Adrenal gland (tissue), 12 donors: ENCODE data around the gene PBX3. TPM values are rescaled to one million over a fixed set of nuclear protein-coding genes. Genes with fewer than 3 reads are reported as not detected.
A peak's percentile ranks its signal among the peaks of the same experiment; 100 is the strongest.

Experiments
- DNase-seq, 7 donors: peaks; one replicate each; pipeline ENCODE4 v3.0.0-alpha.2; 2019 to 2020
- H3K27ac ChIP-seq, 5 donors: fragments of 200-600 bp; sonication (generic) in 4 of 5; 1 replicate in 3 of 5; 2 replicates in 2 of 5; pipeline versions ENCODE4 v1.5.1 to v1.8.0; 2016 to 2020; ENCODE audit warnings: mild to moderate bottlenecking in 1 of 5
- H3K27me3 ChIP-seq: fragments of 200-600 bp; 2 replicates; pipeline ENCODE4 v1.8.0; 2021
- H3K36me3 ChIP-seq, 2 donors: fragments of 200-600 bp; replicated peaks in 1 of 2; 1 replicate in 1 of 2; 2 replicates in 1 of 2; pipeline versions ENCODE4 v1.5.1 to v1.8.0; 2018 to 2022
- H3K4me1 ChIP-seq, 2 donors: fragments of 200-600 bp; replicated peaks in 1 of 2; 1 replicate in 1 of 2; 2 replicates in 1 of 2; pipeline versions ENCODE4 v1.5.1 to v1.8.0; 2018 to 2021
- H3K4me3 ChIP-seq, 4 donors: fragments of 200-600 bp; sonication (generic) in 3 of 4; one replicate each; pipeline ENCODE4 v1.5.1; 2016 to 2018
- H3K9me3 ChIP-seq, 3 donors: fragments of 200-600 bp; sonication (generic) in 1 of 3; replicated peaks in 1 of 3; 1 replicate in 2 of 3; 2 replicates in 1 of 3; pipeline versions ENCODE4 v1.5.1 to v1.8.0; 2016 to 2021
- POLR2A ChIP-seq, 2 donors: fragments of 450-650 bp; IDR thresholded peaks; one replicate each; pipeline ENCODE4 v1.6.1; 2017; ENCODE audit warnings: antibody characterized with exemption in 2 of 2, mild to moderate bottlenecking in 2 of 2, moderate library complexity in 1 of 2
- WGBS, 4 donors: extraction: QIAGEN DNeasy Blood & Tissue Kit in 2 of 4; methylation state at CpG; one replicate each; pipeline versions ENCODE4 v1.1.5 to v1.1.7; 2013 to 2017; 5-methylcytosine and 5-hydroxymethylcytosine counted together
- intact Hi-C, 2 donors: fragments of 100-400 bp; cut with DNase I; formaldehyde crosslinking; loops; one replicate each; pipeline versions ENCODE4 v1.14.1 to v1.15.0; 2022 to 2023
- polyA plus RNA-seq, 3 donors: library from polyadenylated mRNA; stranded (reverse); fragments of 200-250 nt in 2 of 3; fragments of 350-450 nt in 1 of 3; fragmentation: Illumina TruSeq in 1 of 3; extraction: RNeasy Lipid Tissue Mini Kit (QIAGEN cat#74804) in 1 of 3; gene quantifications; one replicate each; pipeline ENCODE4 v1.2.3, GENCODE V29; 2013 to 2014
- total RNA-seq, 9 donors: library from RNA; depleted of rRNA in 4 of 9; stranded (reverse); fragments of >200 nt in 4 of 9; fragments of 120-200 nt in 1 of 9; fragmentation: NEBNext Ultra II Directional in 1 of 9; extraction: Animal tissue kit (Norgen Biotek cat#: 25700) in 1 of 9; gene quantifications; one replicate each; pipeline versions ENCODE4 v1.1.0 to v1.2.4, GENCODE V29; 2013 to 2023
- TF ChIP-seq, protein P1 (sequence below), 6 experiments: fragments of 450-650 bp in 4 of 6; fragments of 200-600 bp in 2 of 6; sonication (generic) in 1 of 6; IDR thresholded peaks; 1 replicate in 5 of 6; 2 replicates in 1 of 6; pipeline versions ENCODE4 v1.5.1 to v1.8.0; 2016 to 2021; ENCODE audit warnings: antibody characterized with exemption in 6 of 6, mild to moderate bottlenecking in 2 of 6, moderate library complexity in 1 of 6
- donor health status: healthy with polysubstance abuse.
- donor health status: Bipolar disorder and iron deficiency.
- donor health status: DM: yes; HTN: yes; CAD: no.
- donor health status: DM: no; HTN: no; CAD: no.
- donor health status: DM: no; HTN: no; CAD: no.
- donor health status: DM: yes; HTN: yes; CAD: no.

Gene PBX3
- total and polyA plus RNA-seq, 12 donors, result 18.3 to 231 (median 133) TPM

DNA sequence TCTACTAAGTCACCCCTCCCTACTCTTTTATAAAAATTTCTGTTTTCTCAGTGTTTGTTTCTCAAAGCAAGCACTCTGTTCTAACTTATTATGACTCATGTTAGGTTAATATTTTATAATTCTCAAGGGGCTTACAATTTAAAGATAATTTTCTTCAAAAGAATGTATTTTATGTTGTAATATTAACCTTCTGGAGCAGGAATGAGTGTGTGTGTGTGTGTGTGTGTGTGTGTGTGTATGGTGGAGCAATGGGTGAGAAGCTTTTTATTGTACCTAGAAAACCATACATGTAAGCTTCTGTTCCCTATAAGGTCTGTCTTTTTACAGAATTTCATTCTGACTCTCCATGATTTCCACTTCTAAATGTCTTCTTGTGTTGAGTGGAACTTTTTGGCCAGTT, 63.0 kb downstream of the PBX3 start:
- H3K36me3 ChIP-seq, result no peaks in the 10 kb centered on the region
- intact Hi-C loops, result no loop called here
- no peaks in the 10 kb centered on the region for H3K4me1 ChIP-seq
- TF ChIP-seq, protein P1, sequence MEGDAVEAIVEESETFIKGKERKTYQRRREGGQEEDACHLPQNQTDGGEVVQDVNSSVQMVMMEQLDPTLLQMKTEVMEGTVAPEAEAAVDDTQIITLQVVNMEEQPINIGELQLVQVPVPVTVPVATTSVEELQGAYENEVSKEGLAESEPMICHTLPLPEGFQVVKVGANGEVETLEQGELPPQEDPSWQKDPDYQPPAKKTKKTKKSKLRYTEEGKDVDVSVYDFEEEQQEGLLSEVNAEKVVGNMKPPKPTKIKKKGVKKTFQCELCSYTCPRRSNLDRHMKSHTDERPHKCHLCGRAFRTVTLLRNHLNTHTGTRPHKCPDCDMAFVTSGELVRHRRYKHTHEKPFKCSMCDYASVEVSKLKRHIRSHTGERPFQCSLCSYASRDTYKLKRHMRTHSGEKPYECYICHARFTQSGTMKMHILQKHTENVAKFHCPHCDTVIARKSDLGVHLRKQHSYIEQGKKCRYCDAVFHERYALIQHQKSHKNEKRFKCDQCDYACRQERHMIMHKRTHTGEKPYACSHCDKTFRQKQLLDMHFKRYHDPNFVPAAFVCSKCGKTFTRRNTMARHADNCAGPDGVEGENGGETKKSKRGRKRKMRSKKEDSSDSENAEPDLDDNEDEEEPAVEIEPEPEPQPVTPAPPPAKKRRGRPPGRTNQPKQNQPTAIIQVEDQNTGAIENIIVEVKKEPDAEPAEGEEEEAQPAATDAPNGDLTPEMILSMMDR (IDR thresholded peaks at IDR 0.05), result no peak
- no peak for TF ChIP-seq POLR2A (IDR thresholded peaks at IDR 0.05)
- H3K4me3 ChIP-seq, result no peak overlapping the region
- H3K27ac ChIP-seq, result no peak overlapping the region
- H3K9me3 ChIP-seq, result no peaks in the 10 kb centered on the region
- no peaks in the 10 kb centered on the region for H3K27me3 ChIP-seq
- no peak for DNase-seq

GRCh38 chr9:125811002-125811401, 63.8 kb downstream of the PBX3 start:
- no peaks in the 10 kb centered on the region for H3K4me1 ChIP-seq
- no peak overlapping the region for H3K27ac ChIP-seq
- no peaks in the 10 kb centered on the region for H3K27me3 ChIP-seq
- no peaks in the 10 kb centered on the region for H3K9me3 ChIP-seq
- no peak for DNase-seq
- WGBS, 4 donors, result 81 to 88% (median 86%) methylated on average over 3 of the region's 3 CpGs
- H3K36me3 ChIP-seq, result no peaks in the 10 kb centered on the region
- intact Hi-C loops, result no loop called here
- TF ChIP-seq POLR2A (IDR thresholded peaks at IDR 0.05), result no peak
- TF ChIP-seq, protein P1 (IDR thresholded peaks at IDR 0.05), result no peak
- no peak overlapping the region for H3K4me3 ChIP-seq

GRCh38 chr9:125812403-125812802, 65.2 kb downstream of the PBX3 start:
- Histone ChIP-seq H3K9me3 (no peaks in the 10 kb centered on the region), H3K36me3 (no peaks in the 10 kb centered on the region), H3K4me3 (no peak overlapping the region), H3K27ac (no peak overlapping the region), H3K27me3 (no peaks in the 10 kb centered on the region), H3K4me1 (no peaks in the 10 kb centered on the region)
- TF ChIP-seq POLR2A (IDR thresholded peaks at IDR 0.05), result no peak
- TF ChIP-seq, protein P1 (IDR thresholded peaks at IDR 0.05), result no peak
- intact Hi-C loops, result no loop called here
- WGBS, 4 donors, result 90 to 96% (median 94%) methylated on average over 6 of the region's 6 CpGs
- no peak for DNase-seq

DNA sequence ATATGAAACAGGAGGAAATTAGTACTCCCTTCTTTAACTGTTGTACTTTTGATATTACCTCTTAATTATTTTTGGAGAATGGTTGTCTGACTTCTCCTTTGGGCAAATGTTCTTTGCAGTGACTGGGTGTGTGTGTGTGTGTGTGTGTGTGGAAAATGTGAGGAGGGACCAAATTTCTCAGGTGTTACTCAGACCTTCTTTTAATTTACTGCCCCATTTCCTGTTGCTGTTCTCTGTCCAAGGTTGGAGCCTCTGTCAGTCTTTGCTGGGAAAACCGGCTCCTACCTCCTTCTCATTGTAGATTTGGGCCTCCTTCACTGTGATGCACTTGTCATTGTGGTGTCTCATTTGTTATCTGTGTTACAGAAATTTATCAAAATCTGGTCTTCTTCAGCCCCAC, 68.4 kb downstream of the PBX3 start:
- no peak overlapping the region for H3K4me3 ChIP-seq
- H3K4me1 ChIP-seq, result peaks cover 5 to 8% of the 10 kb centered on the region in 2 donors
- no peaks in the 10 kb centered on the region for H3K36me3 ChIP-seq
- 48 to 65% (median 58%) methylated on average over 1 of the region's 1 CpG for WGBS, 4 donors
- intact Hi-C loops, result no loop called here
- TF ChIP-seq, protein P1 (IDR thresholded peaks at IDR 0.05), result no peak
- TF ChIP-seq POLR2A (IDR thresholded peaks at IDR 0.05), result no peak
- no peaks in the 10 kb centered on the region for H3K9me3 ChIP-seq
- DNase-seq, result peak in 3 of 7 donors; percentile 40 to 63 (median 54)
- no peak overlapping the region for H3K27ac ChIP-seq
- no peaks in the 10 kb centered on the region for H3K27me3 ChIP-seq
